Fibroblast of lung (primary cell): Measurements from ENCODE around the gene HTT. TPM values are rescaled to one million over a fixed set of nuclear protein-coding genes. Genes with fewer than 3 reads are reported as not detected.

Experiments
- DNase-seq, 2 donors: peaks; one replicate each; pipeline versions ENCODE4 v3.0.0 to v3.0.0-alpha.2; 2010; ENCODE audit warnings: low read depth in 2 of 2
- H2AFZ ChIP-seq: 2 replicates; pipeline ENCODE4 v1.5.1; 2012; ENCODE audit warnings: low read length, control low read depth, inconsistent platforms
- H3K27ac ChIP-seq: 2 replicates; pipeline ENCODE4 v1.5.1; 2011; ENCODE audit warnings: low read length, control low read depth; ENCODE audit not compliant: insufficient read depth
- H3K27me3 ChIP-seq: 2 replicates; pipeline ENCODE4 v1.5.1; 2011; ENCODE audit warnings: mild to moderate bottlenecking, low read length; ENCODE audit not compliant: control insufficient read depth, insufficient read depth
- H3K36me3 ChIP-seq: 2 replicates; pipeline ENCODE4 v1.5.1; 2011; ENCODE audit warnings: low read length; ENCODE audit not compliant: control insufficient read depth, insufficient read depth
- H3K4me1 ChIP-seq: 2 replicates; pipeline ENCODE4 v1.5.1; 2011; ENCODE audit warnings: low read length; ENCODE audit not compliant: control insufficient read depth, insufficient read depth; ENCODE audit errors: extremely low read depth
- H3K4me2 ChIP-seq: 2 replicates; pipeline ENCODE4 v1.5.1; 2011; ENCODE audit warnings: low read length, control low read depth; ENCODE audit not compliant: insufficient read depth; ENCODE audit errors: extremely low read depth
- H3K4me3 ChIP-seq, 4 experiments: fragments of 200-600 bp in 1 of 4; sonication (generic) in 1 of 4; replicated peaks in 1 of 4; 2 replicates each; pipeline ENCODE4 v1.5.1; 2011 to 2016; ENCODE audit warnings: low read length in 4 of 4, low read depth in 3 of 4, mild to moderate bottlenecking in 3 of 4, control low read depth in 2 of 4, inconsistent platforms in 1 of 4, mixed read lengths in 1 of 4; ENCODE audit not compliant: insufficient read depth in 1 of 4; ENCODE audit errors: control extremely low read depth in 1 of 4
- H3K79me2 ChIP-seq: 2 replicates; pipeline ENCODE4 v1.5.1; 2012; ENCODE audit warnings: mild to moderate bottlenecking, low read length, inconsistent platforms; ENCODE audit not compliant: control insufficient read depth, insufficient read depth
- H3K9ac ChIP-seq: 2 replicates; pipeline ENCODE4 v1.5.1; 2011; ENCODE audit warnings: mild to moderate bottlenecking, low read length, control low read depth; ENCODE audit not compliant: insufficient read depth
- H3K9me3 ChIP-seq: 2 replicates; pipeline ENCODE4 v1.5.1; 2012; ENCODE audit warnings: low read depth, low read length; ENCODE audit not compliant: control insufficient read depth, insufficient read depth
- H4K20me1 ChIP-seq: 2 replicates; pipeline ENCODE4 v1.5.1; 2011; ENCODE audit warnings: low read length; ENCODE audit not compliant: control insufficient read depth, insufficient read depth; ENCODE audit errors: extremely low read depth
- CTCF ChIP-seq, 2 donors: IDR thresholded peaks in 1 of 2; conservative IDR thresholded peaks in 1 of 2; 1 replicate in 1 of 2; 2 replicates in 1 of 2; pipeline ENCODE4 v1.5.1; 2011 to 2012; ENCODE audit warnings: low read length in 2 of 2, control low read depth in 1 of 2, inconsistent platforms in 1 of 2, low read depth in 1 of 2, mild to moderate bottlenecking in 1 of 2
- EZH2 ChIP-seq: IDR thresholded peaks from 2 replicates; pipeline ENCODE4 v1.5.1; 2012; ENCODE audit warnings: low read length, control low read depth, mild to moderate bottlenecking; ENCODE audit errors: missing control alignments
- polyA plus RNA-seq, 2 donors: library from polyadenylated mRNA; depleted of rRNA in 1 of 2; stranded (reverse) in 1 of 2; unstranded in 1 of 2; fragments of >200 nt; gene quantifications; 2 replicates each; pipeline ENCODE4 v1.2.1, GENCODE V29; 2011 to 2012; ENCODE audit warnings: missing spikeins in 1 of 2
- total RNA-seq: library from RNA; depleted of rRNA; stranded (reverse); fragments of >200 nt; gene quantifications from 2 replicates; pipeline ENCODE4 v1.2.1, GENCODE V29; 2014

HTT gene
- total and polyA plus RNA-seq, 2 donors (not counting 1 experiment from before 2014, with no cell fraction given) = 13.2 to 41.8 TPM

- no peak overlapping the region for H3K4me2 ChIP-seq
- no peaks in the 10 kb centered on the region for H3K9me3 ChIP-seq
- no peaks in the 10 kb centered on the region for H4K20me1 ChIP-seq
- no peaks in the 10 kb centered on the region for H3K4me1 ChIP-seq
- peak in 1 of 2 donors; percentile 7 for TF ChIP-seq CTCF (conservative IDR thresholded peaks at IDR 0.05 in 1 of 2, IDR thresholded peaks at IDR 0.05 in 1 of 2; ENCODE audit: low read depth in 1 of 2, low read length in 2 of 2)
- no peak for TF ChIP-seq EZH2
- H3K36me3 ChIP-seq = peaks cover 28% of the 10 kb centered on the region
- H3K27me3 ChIP-seq = no peaks in the 10 kb centered on the region
- peak; percentile 16 to 24 for DNase-seq
- no peak overlapping the region for H2AFZ ChIP-seq
- no peak overlapping the region for H3K4me3 ChIP-seq
- H3K79me2 ChIP-seq = no peaks in the 10 kb centered on the region
- no peak overlapping the region for H3K27ac ChIP-seq
- H3K9ac ChIP-seq = no peak overlapping the region
These were observed 159.1 kb downstream of the HTT start for GRCh38 chr4:3233391-3234071.

- no peak for DNase-seq
- no peak overlapping the region for H3K27ac ChIP-seq
- H3K36me3 ChIP-seq = peaks cover 21% of the 10 kb centered on the region
- H3K9me3 ChIP-seq = no peaks in the 10 kb centered on the region
- no peaks in the 10 kb centered on the region for H3K4me1 ChIP-seq
- H3K4me2 ChIP-seq = no peak overlapping the region
- H3K4me3 ChIP-seq = no peak overlapping the region
- H3K79me2 ChIP-seq = no peaks in the 10 kb centered on the region
- H4K20me1 ChIP-seq = no peaks in the 10 kb centered on the region
- H3K27me3 ChIP-seq = no peaks in the 10 kb centered on the region
- TF ChIP-seq EZH2 (no peak), CTCF (conservative IDR thresholded peaks at IDR 0.05 in 1 of 2, IDR thresholded peaks at IDR 0.05 in 1 of 2; ENCODE audit: low read depth in 1 of 2, low read length in 2 of 2) (no peak)
- H3K9ac ChIP-seq = no peak overlapping the region
- H2AFZ ChIP-seq = no peak overlapping the region
These were observed 159.9 kb downstream of the HTT start for GRCh38 chr4:3234171-3235029.

GRCh38 chr4:3235030-3235345 lies 160.5 kb downstream of the HTT start:
- Histone ChIP-seq H3K4me3 (no peak overlapping the region), H3K9me3 (no peaks in the 10 kb centered on the region), H4K20me1 (no peaks in the 10 kb centered on the region), H3K36me3 (peaks cover 15% of the 10 kb centered on the region), H3K9ac (no peak overlapping the region), H3K79me2 (no peaks in the 10 kb centered on the region), H3K27me3 (no peaks in the 10 kb centered on the region), H3K4me1 (no peaks in the 10 kb centered on the region), H3K27ac (no peak overlapping the region), H3K4me2 (no peak overlapping the region), H2AFZ (no peak overlapping the region)
- no peak for TF ChIP-seq EZH2
- TF ChIP-seq CTCF (conservative IDR thresholded peaks at IDR 0.05 in 1 of 2, IDR thresholded peaks at IDR 0.05 in 1 of 2; ENCODE audit: low read depth in 1 of 2, low read length in 2 of 2) = no peak
- no peak for DNase-seq
